A673 (cell line): Measurements from ENCODE around the gene SCARF1. TPM values are rescaled to one million over a fixed set of nuclear protein-coding genes. Genes with fewer than 3 reads are reported as not detected.

Source experiments
- BruUV-seq: library from RNA; stranded (reverse); fragments of 400-500 nt; replicated peaks from 2 replicates; lab custom pipeline; 2021; lab: Mats Ljungman, UMichigan
- CTCF ChIA-PET: fragments of 300-600 bp; sonication (Branson Sonifier 250); formaldehyde crosslinking; loops from one replicate; lab custom pipeline; 2022; ENCODE audit warnings: antibody characterized with exemption; lab: Charles Lee
- POLR2A ChIA-PET: fragments of 300-600 bp; sonication (Branson Sonifier 250); formaldehyde crosslinking; loops from one replicate; lab custom pipeline; 2022; ENCODE audit warnings: antibody characterized with exemption; ENCODE audit not compliant: low non-redundant PET; lab: Charles Lee
- DNase-seq: peaks from one replicate; pipeline ENCODE4 v3.0.0-alpha.2; 2015; ENCODE audit warnings: low spot score
- H3K27ac ChIP-seq: fragments of 200-600 bp; sonication (generic); 2 replicates; pipeline ENCODE4 v1.5.1; 2016; ENCODE audit warnings: mixed run types, low read depth, mild to moderate bottlenecking, mixed read lengths, antibody characterized with exemption, low read length; ENCODE audit not compliant: poor library complexity, severe bottlenecking
- H3K27me3 ChIP-seq: fragments of 200-600 bp; sonication (generic); replicated peaks from 2 replicates; pipeline ENCODE4 v1.6.1; 2017; ENCODE audit warnings: mixed run types, low read depth, mild to moderate bottlenecking, mixed read lengths, antibody characterized with exemption, low read length; ENCODE audit not compliant: insufficient read depth, poor library complexity
- H3K36me3 ChIP-seq: fragments of 200-600 bp; sonication (generic); 2 replicates; pipeline ENCODE4 v1.6.1; 2016; ENCODE audit warnings: mixed run types, mild to moderate bottlenecking, mixed read lengths, antibody characterized with exemption, low read length; ENCODE audit not compliant: insufficient read depth, poor library complexity, severe bottlenecking
- H3K4me1 ChIP-seq: fragments of 200-600 bp; sonication (generic); 2 replicates; pipeline ENCODE4 v1.6.1; 2017; ENCODE audit warnings: mixed run types, mild to moderate bottlenecking, mixed read lengths, antibody characterized with exemption, low read length; ENCODE audit not compliant: insufficient read depth, poor library complexity, severe bottlenecking
- H3K4me3 ChIP-seq: fragments of 200-600 bp; sonication (generic); 2 replicates; pipeline ENCODE4 v1.5.1; 2016; ENCODE audit warnings: low read depth, mixed run types, mild to moderate bottlenecking, mixed read lengths, low read length; ENCODE audit not compliant: poor library complexity, severe bottlenecking
- H3K9me3 ChIP-seq: fragments of 200-600 bp; sonication (generic); 2 replicates; pipeline ENCODE4 v1.6.1; 2016; ENCODE audit warnings: mixed run types, low read depth, mild to moderate bottlenecking, mixed read lengths, antibody characterized with exemption, low read length; ENCODE audit not compliant: poor library complexity, severe bottlenecking
- EZH2 ChIP-seq: fragments of 200-600 bp; sonication (generic); IDR thresholded peaks from 2 replicates; pipeline ENCODE4 v1.6.1; 2017; ENCODE audit warnings: borderline replicate concordance, low read depth, mild to moderate bottlenecking, mixed read lengths, antibody characterized with exemption, low read length; ENCODE audit not compliant: poor library complexity, severe bottlenecking
- intact Hi-C: fragments of 100-400 bp; cut with micrococcal nuclease; formaldehyde crosslinking; loops from one replicate; pipeline ENCODE4 v1.10.0; 2022; ENCODE audit not compliant: unreplicated experiment
- total RNA-seq: library from RNA; stranded (reverse); gene quantifications from 2 replicates; pipeline ENCODE4 v1.2.3, GENCODE V29; 2021
- TF ChIP-seq, protein P1 (sequence below): fragments of 300-800, 200-600 bp; sonication (generic); conservative IDR thresholded peaks from 2 replicates; pipeline ENCODE4 v1.5.1; 2017; ENCODE audit warnings: low read depth, mild to moderate bottlenecking, antibody characterized with exemption, low read length, moderate library complexity, mixed read lengths

The SCARF1 gene
- total RNA-seq, 1 experiment from 2014 or later = not detected

DNA sequence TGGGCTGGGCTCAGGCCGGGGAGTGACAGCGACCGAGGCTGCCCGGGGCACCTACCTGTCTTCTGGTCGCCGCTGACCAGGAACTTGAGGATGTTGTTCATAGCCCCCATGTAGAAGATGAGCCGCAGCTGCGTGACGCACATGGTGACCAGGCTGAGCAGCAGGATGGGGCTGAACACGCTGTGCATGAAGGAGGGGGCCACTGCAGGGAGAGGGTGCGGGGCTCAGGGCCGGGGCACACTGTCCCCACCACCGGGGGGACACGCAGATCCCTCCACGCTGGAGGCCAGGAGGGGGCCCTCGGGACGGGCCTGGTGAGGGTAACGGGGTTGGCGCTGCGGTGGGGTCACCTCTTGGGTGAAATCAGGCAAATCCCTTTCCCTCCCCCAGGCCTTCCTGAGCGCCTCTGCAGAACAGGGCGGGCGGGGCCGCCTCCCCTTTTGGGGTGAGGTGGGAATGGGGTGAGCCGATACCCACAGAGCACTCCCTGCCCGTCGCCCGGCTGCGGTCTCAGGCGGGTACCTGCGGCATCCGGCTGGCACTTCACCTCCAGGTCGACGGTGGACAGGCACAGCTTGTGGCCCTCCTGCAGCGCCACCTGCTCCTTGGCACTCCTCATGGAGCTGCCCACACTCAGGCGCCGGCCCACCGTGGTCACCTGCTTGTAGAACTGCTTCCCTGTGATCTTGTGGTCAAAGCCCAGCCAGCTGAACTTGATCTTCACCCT lies 54.6 kb downstream of the SCARF1 start:
- Histone ChIP-seq H3K4me1 (no peaks in the 10 kb centered on the region), H3K27ac (no peak overlapping the region), H3K36me3 (no peaks in the 10 kb centered on the region), H3K4me3 (no peak overlapping the region), H3K27me3 (no peaks in the 10 kb centered on the region), H3K9me3 (no peaks in the 10 kb centered on the region)
- BruUV-seq = no TSS peak
- DNase-seq = no peak
- TF ChIP-seq EZH2 = no peak
- TF ChIP-seq, protein P1, sequence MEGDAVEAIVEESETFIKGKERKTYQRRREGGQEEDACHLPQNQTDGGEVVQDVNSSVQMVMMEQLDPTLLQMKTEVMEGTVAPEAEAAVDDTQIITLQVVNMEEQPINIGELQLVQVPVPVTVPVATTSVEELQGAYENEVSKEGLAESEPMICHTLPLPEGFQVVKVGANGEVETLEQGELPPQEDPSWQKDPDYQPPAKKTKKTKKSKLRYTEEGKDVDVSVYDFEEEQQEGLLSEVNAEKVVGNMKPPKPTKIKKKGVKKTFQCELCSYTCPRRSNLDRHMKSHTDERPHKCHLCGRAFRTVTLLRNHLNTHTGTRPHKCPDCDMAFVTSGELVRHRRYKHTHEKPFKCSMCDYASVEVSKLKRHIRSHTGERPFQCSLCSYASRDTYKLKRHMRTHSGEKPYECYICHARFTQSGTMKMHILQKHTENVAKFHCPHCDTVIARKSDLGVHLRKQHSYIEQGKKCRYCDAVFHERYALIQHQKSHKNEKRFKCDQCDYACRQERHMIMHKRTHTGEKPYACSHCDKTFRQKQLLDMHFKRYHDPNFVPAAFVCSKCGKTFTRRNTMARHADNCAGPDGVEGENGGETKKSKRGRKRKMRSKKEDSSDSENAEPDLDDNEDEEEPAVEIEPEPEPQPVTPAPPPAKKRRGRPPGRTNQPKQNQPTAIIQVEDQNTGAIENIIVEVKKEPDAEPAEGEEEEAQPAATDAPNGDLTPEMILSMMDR = no peak
- ChIA-PET POLR2A (no interaction called here), CTCF (no interaction called here)
- intact Hi-C loops = no loop called here

DNA sequence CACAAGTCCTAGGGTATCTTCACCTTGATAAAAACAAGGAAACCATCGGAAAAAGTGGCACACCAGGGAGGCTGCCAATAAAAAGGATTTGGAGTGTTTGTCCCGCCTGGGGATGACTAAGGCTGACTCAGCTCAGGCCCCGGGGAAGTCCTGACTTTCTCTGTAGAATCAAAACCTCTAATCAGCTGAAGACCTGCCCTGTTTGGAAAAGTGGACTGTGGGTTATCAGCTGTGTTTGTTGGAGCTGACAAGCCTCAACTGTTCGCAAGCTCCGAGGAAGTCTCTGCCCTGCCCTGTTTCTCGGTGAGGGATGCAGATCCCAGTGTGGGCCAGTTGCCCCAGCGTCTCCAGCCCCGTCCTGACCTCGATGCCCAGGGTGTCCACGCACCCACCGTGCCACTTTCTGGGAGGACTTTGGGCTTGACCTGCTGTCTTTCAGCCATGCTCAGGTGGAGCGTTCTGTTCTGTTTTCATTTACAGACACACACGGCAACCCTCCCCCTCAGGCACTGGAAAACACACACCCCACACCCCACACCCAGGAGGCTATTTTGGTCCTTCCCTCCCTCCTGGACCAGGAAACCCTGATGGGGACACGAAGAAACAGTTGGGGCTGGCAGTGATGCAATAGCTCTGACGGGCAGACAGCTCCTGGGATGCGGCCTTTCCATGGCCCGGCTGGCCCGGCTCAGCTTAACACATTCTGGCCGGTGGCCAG lies 55.3 kb downstream of the SCARF1 start:
- Histone ChIP-seq H3K9me3 (no peaks in the 10 kb centered on the region), H3K27ac (no peak overlapping the region), H3K4me3 (no peak overlapping the region), H3K4me1 (no peaks in the 10 kb centered on the region), H3K36me3 (no peaks in the 10 kb centered on the region), H3K27me3 (no peaks in the 10 kb centered on the region)
- POLR2A ChIA-PET = no interaction called here
- DNase-seq = peak; percentile 58
- intact Hi-C loops = no loop called here
- no TSS peak for BruUV-seq
- TF ChIP-seq, protein P1 = no peak
- no peak for TF ChIP-seq EZH2
- CTCF ChIA-PET = no interaction called here

DNA sequence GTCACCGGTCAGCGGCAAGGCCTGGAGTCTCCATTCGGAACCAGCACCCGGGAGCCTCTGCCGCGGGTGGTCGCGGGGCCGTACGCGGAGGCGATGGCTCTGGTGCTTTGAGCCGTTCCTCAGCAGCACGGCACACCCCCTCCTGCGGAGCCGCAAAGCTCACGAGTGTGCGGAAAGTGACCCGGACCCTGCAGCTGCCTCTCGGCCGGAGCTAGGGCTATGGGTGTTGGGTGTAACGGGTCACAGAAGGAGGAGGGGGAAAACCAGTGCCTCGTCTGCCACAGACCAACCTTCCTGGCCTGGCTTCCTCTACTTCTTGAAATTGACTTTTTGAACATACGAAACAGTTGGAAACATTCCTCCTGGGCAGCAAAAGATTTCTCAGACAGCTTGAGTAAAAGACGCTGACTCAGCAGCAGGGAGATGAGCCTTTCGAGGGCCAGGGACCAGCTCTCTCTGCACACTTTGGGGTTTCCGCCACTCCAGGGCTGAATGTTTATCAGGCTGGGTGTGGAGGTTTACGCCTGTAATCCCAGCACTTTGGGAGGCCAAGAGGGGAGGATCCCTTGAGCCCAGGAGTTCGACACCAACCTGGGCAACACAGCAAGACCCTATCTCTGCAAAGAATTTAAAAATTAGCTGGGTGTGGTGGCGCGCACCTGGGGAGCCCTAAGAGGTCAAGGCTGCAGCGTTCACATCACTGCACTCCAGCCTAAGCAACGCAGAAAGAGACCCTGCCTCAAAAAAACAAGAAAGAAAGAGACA lies 56.5 kb downstream of the SCARF1 start:
- no peaks in the 10 kb centered on the region for H3K36me3 ChIP-seq
- H3K4me3 ChIP-seq = no peak overlapping the region
- H3K27ac ChIP-seq = no peak overlapping the region
- no peaks in the 10 kb centered on the region for H3K4me1 ChIP-seq
- intact Hi-C loops = no loop called here
- H3K27me3 ChIP-seq = no peaks in the 10 kb centered on the region
- no TSS peak for BruUV-seq
- no peaks in the 10 kb centered on the region for H3K9me3 ChIP-seq
- ChIA-PET POLR2A (interaction anchor here (0.7 kb wide), 1 partner anchor 189 kb away, joined by 8 read pairs; no protein-coding TSS in a partner anchor), CTCF (no interaction called here)
- TF ChIP-seq, protein P1 = no peak
- no peak for TF ChIP-seq EZH2
- DNase-seq = no peak
